ENCODE results near the gene SDR42E2. TPM values are rescaled to one million over a fixed set of nuclear protein-coding genes. Genes with fewer than 3 reads are reported as not detected.

SDR42E2 gene
- total RNA-seq, 4 donors from 2014 or later: not detected

DNA sequence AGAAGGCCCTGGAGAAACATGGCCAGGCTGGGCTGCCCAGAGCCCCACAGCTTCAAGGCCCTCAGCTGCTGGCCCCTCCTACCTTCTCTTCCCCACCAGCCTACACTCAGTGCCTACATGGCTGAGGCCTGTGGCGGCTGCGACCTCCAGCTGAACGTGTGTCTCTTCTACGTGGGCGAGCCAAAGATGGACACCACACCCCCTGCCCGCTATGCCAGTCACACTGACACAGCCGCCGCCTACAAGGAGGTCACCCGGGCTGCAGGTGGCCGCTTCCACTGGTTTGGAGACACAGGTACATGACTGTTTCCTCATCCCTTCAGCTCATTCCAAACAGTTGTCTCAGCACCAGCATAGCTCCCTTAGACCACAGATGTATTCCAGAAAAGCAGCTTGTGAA lies 29.5 kb upstream of the SDR42E2 start:
- TF ChIP-seq, protein P1, sequence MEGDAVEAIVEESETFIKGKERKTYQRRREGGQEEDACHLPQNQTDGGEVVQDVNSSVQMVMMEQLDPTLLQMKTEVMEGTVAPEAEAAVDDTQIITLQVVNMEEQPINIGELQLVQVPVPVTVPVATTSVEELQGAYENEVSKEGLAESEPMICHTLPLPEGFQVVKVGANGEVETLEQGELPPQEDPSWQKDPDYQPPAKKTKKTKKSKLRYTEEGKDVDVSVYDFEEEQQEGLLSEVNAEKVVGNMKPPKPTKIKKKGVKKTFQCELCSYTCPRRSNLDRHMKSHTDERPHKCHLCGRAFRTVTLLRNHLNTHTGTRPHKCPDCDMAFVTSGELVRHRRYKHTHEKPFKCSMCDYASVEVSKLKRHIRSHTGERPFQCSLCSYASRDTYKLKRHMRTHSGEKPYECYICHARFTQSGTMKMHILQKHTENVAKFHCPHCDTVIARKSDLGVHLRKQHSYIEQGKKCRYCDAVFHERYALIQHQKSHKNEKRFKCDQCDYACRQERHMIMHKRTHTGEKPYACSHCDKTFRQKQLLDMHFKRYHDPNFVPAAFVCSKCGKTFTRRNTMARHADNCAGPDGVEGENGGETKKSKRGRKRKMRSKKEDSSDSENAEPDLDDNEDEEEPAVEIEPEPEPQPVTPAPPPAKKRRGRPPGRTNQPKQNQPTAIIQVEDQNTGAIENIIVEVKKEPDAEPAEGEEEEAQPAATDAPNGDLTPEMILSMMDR (IDR thresholded peaks at IDR 0.05): no peak
- TF ChIP-seq POLR2A (IDR thresholded peaks at IDR 0.05): no peak
- intact Hi-C loops (cut with DNase I; ENCODE audit: low total_unique reads): no loop called here
- WGBS, 2 donors: 82 to 83% methylated on average over 10 of the region's 10 CpGs
- DNase-seq (ENCODE audit: low spot score in 2 of 2): no peak
- H3K4me3 ChIP-seq (ENCODE audit: low read depth, poor library complexity, severe bottlenecking): no peak overlapping the region

DNA sequence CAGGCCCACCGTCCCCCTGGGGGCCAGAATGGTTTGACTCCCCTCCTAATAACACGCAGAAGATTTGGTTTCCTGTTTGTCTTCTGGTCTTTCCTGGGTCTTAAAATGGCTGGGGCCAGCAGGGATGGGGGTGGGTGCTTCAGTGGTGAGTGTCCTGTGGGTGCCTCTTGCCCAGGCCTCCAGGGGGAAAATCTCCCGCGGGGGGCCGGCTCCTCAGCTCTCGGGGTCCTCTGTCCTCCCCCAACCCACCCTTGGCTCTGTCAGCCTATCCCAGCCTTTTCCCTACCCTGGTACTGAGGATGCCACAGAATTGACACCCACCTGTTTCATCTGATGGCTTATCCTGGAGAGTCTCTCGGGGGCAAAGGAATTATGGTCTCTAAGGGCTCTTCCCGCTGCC lies 23.8 kb upstream of the SDR42E2 start:
- DNase-seq (ENCODE audit: low spot score in 2 of 2): no peak
- intact Hi-C loops (cut with DNase I; ENCODE audit: low total_unique reads): no loop called here
- H3K4me3 ChIP-seq (ENCODE audit: low read depth, poor library complexity, severe bottlenecking): no peak overlapping the region
- WGBS, 2 donors: 73 to 78% methylated on average over 8 of the region's 8 CpGs
- no peak for TF ChIP-seq POLR2A (IDR thresholded peaks at IDR 0.05)
- TF ChIP-seq, protein P1 (IDR thresholded peaks at IDR 0.05): no peak

DNA sequence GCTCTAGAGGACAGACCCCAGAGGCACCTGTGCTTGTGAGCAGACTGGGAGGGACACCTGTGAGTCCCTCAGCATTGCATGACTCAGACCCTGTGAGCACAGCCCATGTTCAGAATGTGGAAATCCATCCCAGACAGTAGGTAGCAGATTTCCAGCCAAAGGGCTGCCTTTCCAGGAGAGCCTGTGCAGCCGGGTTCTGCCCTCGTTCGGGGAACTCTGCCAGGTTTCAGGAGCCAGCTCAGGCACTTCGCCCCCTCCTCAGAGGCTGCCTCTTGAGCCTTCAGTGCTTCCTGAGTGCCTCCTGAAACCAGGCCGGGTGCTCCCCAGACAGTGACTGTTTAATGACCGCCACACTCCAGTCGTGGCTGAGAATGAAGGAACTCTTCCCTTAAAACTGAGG lies 23.3 kb upstream of the SDR42E2 start:
- whole genome bisulfite sequencing, 2 donors: 44% methylated on average over 5 to 7 of the region's 7 CpGs
- H3K4me3 ChIP-seq (ENCODE audit: low read depth, poor library complexity, severe bottlenecking): no peak overlapping the region
- intact Hi-C loops (cut with DNase I; ENCODE audit: low total_unique reads): no loop called here
- DNase-seq (ENCODE audit: low spot score in 2 of 2): no peak
- TF ChIP-seq, protein P1 (IDR thresholded peaks at IDR 0.05): no peak
- no peak for TF ChIP-seq POLR2A (IDR thresholded peaks at IDR 0.05)

DNA sequence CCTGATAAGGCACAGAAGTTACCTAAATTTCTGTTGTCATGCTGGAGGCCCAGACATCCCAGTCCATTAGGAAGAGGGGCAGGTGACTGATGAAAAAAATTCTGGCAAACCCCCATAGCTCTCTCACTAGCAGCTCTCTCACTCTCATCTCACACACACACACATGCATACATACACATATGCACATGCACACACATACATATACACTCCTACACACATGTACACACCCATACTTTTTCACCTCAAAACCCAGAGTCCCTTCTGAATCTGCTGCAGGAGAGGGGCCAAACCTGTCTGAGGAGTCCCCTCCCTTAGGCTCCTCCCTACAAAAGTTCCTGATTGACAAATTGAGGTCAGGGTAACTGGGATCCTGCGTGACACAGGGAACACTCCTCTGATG lies 22.6 kb upstream of the SDR42E2 start:
- TF ChIP-seq POLR2A (IDR thresholded peaks at IDR 0.05): no peak
- TF ChIP-seq, protein P1 (IDR thresholded peaks at IDR 0.05): no peak
- no peak overlapping the region for H3K4me3 ChIP-seq (ENCODE audit: low read depth, poor library complexity, severe bottlenecking)
- no peak for DNase-seq (ENCODE audit: low spot score in 2 of 2)
- 53 to 63% methylated on average over 1 of the region's 1 CpG for WGBS, 2 donors
- intact Hi-C loops (cut with DNase I; ENCODE audit: low total_unique reads): no loop called here

DNA sequence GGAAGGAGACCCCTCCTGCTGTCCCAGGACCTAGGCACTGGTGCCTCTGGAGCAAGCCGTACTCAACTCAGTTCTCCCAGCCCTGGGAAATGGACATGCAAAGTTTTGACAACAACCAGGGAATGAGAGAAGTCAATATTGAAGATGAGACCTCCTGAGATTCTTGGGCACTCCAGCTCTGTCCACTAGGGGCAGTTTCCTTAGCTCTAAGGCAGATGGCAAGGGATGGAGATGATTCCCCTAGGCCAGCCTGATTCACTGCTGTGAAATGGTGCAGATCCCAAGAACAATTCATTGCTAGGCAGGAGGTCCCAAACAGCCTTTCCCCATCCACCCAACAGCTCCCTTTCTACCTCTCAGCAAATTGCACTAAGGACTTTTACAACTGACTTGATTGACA lies 20.5 kb upstream of the SDR42E2 start:
- TF ChIP-seq, protein P1 (IDR thresholded peaks at IDR 0.05): no peak
- TF ChIP-seq POLR2A (IDR thresholded peaks at IDR 0.05): no peak
- intact Hi-C loops (cut with DNase I; ENCODE audit: low total_unique reads): no loop called here

DNA sequence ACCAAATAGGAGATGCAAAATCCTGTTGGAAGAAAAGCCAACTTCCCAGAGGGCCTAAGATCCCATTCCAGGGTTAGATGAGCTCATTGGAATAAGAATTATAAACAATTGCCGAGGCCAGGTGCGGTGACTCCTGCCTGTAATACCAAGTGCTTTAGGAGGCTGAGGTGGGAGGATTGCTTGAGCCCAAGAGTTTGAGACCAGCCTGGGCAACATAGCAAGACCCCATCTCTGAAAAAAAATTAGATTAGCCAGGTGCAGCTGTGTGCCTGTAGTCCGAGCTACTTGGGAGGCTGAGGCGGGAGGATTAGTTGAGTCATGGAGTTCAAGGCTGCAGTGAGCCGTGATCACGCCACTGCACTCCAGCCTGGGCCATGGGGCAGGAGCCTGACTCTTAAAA lies 17.8 kb upstream of the SDR42E2 start:
- H3K4me3 ChIP-seq (ENCODE audit: low read depth, poor library complexity, severe bottlenecking): no peak overlapping the region
- DNase-seq (ENCODE audit: low spot score in 2 of 2): no peak
- WGBS, 2 donors: 89 to 96% methylated on average over 6 of the region's 6 CpGs
- TF ChIP-seq POLR2A (IDR thresholded peaks at IDR 0.05): no peak
- TF ChIP-seq, protein P1 (IDR thresholded peaks at IDR 0.05): no peak
- intact Hi-C loops (cut with DNase I; ENCODE audit: low total_unique reads): no loop called here

More for the DNA sequence above, 20.5 kb upstream of the SDR42E2 start:
- no peak overlapping the region for H3K4me3 ChIP-seq (ENCODE audit: low read depth, poor library complexity, severe bottlenecking)
- DNase-seq (ENCODE audit: low spot score in 2 of 2): no peak
- WGBS, 2 donors: 89 to 95% methylated on average over 1 of the region's 1 CpG
